Panc1 (cell line): ENCODE results near the gene MOV10. TPM values are rescaled to one million over a fixed set of nuclear protein-coding genes. Genes with fewer than 3 reads are reported as not detected.

Source experiments
- ATAC-seq: fragments of 200-7000 bp; cut with Tn5 transposase; 2 replicates; pipeline ENCODE4 v1.9.1; 2020; ENCODE audit warnings: mild to moderate bottlenecking, moderate library complexity
- BruUV-seq: library from RNA; stranded (reverse); fragments of 400-500 nt; replicated peaks from 2 replicates; lab custom pipeline; 2021; lab: Mats Ljungman, UMichigan
- CTCF ChIA-PET: fragments of 300-600 bp; sonication (Branson Sonifier 250); formaldehyde crosslinking; loops from one replicate; lab custom pipeline; 2022; ENCODE audit warnings: antibody characterized with exemption; lab: Charles Lee
- POLR2A ChIA-PET: fragments of 300-600 bp; sonication (Branson Sonifier 250); formaldehyde crosslinking; loops from one replicate; lab custom pipeline; 2022; ENCODE audit warnings: antibody characterized with exemption; lab: Charles Lee
- DNase-seq: peaks from one replicate; pipeline ENCODE4 v3.0.0-alpha.2; 2010; ENCODE audit warnings: low read depth, low spot score
- H3K27ac ChIP-seq: 2 replicates; pipeline ENCODE4 v1.5.1; 2011; ENCODE audit warnings: mild to moderate bottlenecking, low read length, inconsistent platforms
- H3K27me3 ChIP-seq: fragments of 200-500 bp; sonication (Bioruptor generic); 2 replicates; pipeline ENCODE4 v1.6.0; 2014; ENCODE audit warnings: low read length, inconsistent platforms; ENCODE audit not compliant: control insufficient read depth, insufficient read depth
- H3K36me3 ChIP-seq: fragments of 200-500 bp; sonication (Bioruptor generic); 2 replicates; pipeline ENCODE4 v1.5.1; 2014; ENCODE audit warnings: inconsistent platforms, mild to moderate bottlenecking, low read length, moderate library complexity; ENCODE audit not compliant: control insufficient read depth, insufficient read depth
- H3K4me1 ChIP-seq: 2 replicates; pipeline ENCODE4 v1.5.1; 2011; ENCODE audit warnings: inconsistent platforms, mild to moderate bottlenecking, low read length, moderate library complexity; ENCODE audit not compliant: control insufficient read depth, insufficient read depth
- H3K4me3 ChIP-seq, 2 experiments: 2 replicates each; pipeline ENCODE4 v1.5.1; 2011 to 2012; ENCODE audit warnings: low read depth in 2 of 2, low read length in 2 of 2, mild to moderate bottlenecking in 2 of 2, inconsistent platforms in 1 of 2, moderate library complexity in 1 of 2
- H3K9me3 ChIP-seq: fragments of 200-500 bp; sonication (Bioruptor generic); 2 replicates; pipeline ENCODE4 v1.5.1; 2014; ENCODE audit warnings: low read depth, mild to moderate bottlenecking, inconsistent platforms, low read length, moderate library complexity; ENCODE audit not compliant: control insufficient read depth, insufficient read depth
- POLR2AphosphoS5 ChIP-seq: IDR thresholded peaks from 2 replicates; pipeline ENCODE4 v1.6.1; 2012; ENCODE audit warnings: mild to moderate bottlenecking, low read depth, low read length, moderate library complexity
- SIN3A ChIP-seq: IDR thresholded peaks from 2 replicates; pipeline ENCODE4 v1.6.1; 2012; ENCODE audit warnings: low read depth, mild to moderate bottlenecking, low read length, moderate library complexity, borderline replicate concordance; ENCODE audit not compliant: insufficient read depth
- TCF7L2 ChIP-seq: IDR thresholded peaks from 2 replicates; pipeline ENCODE4 v1.6.1; 2011; ENCODE audit warnings: mild to moderate bottlenecking, low read depth, low read length, inconsistent platforms
- in situ Hi-C: cut with HindIII; loops from 2 replicates; pipeline ENCODE4 v1.10.0; 2016; ENCODE audit warnings: low sequenced_read_pairs, low pct_unique_long_range_greater_than_20kb
- intact Hi-C: fragments of 100-400 bp; cut with micrococcal nuclease; formaldehyde crosslinking; loops from one replicate; pipeline ENCODE4 v1.10.0; 2022; ENCODE audit not compliant: unreplicated experiment
- total RNA-seq: library from RNA; stranded (reverse); gene quantifications from one replicate; pipeline ENCODE4 v1.2.1, GENCODE V29; 2021; ENCODE audit not compliant: unreplicated experiment
- TF ChIP-seq, protein P1 (sequence below), 2 experiments: IDR thresholded peaks; 2 replicates each; pipeline ENCODE4 v1.6.1; 2011 to 2012; ENCODE audit warnings: low read depth in 2 of 2, control low read depth in 1 of 2, low read length in 1 of 2, mild to moderate bottlenecking in 1 of 2, moderate library complexity in 1 of 2; ENCODE audit not compliant: insufficient read depth in 1 of 2
- TF ChIP-seq, protein P2 (sequence below): fragments of 450-650 bp; IDR thresholded peaks from 2 replicates; pipeline ENCODE4 v1.5.1; 2017; ENCODE audit warnings: mild to moderate bottlenecking

Gene MOV10
- total RNA-seq, 1 experiment from 2014 or later = 106 TPM

DNA sequence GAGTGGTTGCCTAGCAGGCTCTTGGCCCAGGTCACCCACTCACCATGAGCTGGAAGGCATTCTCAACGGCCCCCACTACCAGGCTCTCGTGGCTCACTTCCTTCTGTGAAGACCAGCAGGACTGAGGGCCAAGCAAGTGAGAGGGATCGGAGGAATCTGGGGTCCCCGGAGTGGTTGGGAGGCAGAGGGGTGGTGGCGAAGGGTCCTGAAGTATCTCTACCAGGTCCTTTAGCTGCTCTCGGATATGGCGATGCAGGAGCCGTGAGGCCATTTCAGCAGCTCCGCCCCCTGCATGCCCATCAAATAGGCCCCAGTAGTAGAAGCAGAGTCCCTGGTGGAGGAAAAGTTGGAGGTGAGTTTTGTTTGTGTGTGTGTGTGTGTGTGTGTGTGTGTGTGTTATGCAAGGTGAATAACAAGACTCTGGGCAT, 38.3 kb downstream of the MOV10 start:
- no peak for DNase-seq
- no peak overlapping the region for H3K4me3 ChIP-seq
- peaks cover 3% of the 10 kb centered on the region for H3K4me1 ChIP-seq
- intact Hi-C loops (no loop called here), in situ Hi-C loops (no loop called here)
- H3K9me3 ChIP-seq = no peaks in the 10 kb centered on the region
- BruUV-seq = no TSS peak
- TF ChIP-seq, protein P1, sequence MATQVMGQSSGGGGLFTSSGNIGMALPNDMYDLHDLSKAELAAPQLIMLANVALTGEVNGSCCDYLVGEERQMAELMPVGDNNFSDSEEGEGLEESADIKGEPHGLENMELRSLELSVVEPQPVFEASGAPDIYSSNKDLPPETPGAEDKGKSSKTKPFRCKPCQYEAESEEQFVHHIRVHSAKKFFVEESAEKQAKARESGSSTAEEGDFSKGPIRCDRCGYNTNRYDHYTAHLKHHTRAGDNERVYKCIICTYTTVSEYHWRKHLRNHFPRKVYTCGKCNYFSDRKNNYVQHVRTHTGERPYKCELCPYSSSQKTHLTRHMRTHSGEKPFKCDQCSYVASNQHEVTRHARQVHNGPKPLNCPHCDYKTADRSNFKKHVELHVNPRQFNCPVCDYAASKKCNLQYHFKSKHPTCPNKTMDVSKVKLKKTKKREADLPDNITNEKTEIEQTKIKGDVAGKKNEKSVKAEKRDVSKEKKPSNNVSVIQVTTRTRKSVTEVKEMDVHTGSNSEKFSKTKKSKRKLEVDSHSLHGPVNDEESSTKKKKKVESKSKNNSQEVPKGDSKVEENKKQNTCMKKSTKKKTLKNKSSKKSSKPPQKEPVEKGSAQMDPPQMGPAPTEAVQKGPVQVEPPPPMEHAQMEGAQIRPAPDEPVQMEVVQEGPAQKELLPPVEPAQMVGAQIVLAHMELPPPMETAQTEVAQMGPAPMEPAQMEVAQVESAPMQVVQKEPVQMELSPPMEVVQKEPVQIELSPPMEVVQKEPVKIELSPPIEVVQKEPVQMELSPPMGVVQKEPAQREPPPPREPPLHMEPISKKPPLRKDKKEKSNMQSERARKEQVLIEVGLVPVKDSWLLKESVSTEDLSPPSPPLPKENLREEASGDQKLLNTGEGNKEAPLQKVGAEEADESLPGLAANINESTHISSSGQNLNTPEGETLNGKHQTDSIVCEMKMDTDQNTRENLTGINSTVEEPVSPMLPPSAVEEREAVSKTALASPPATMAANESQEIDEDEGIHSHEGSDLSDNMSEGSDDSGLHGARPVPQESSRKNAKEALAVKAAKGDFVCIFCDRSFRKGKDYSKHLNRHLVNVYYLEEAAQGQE (IDR thresholded peaks at IDR 0.05; ENCODE audit: insufficient read depth in 1 of 2, low read depth in 2 of 2, low read length in 1 of 2) = no peak
- ChIA-PET POLR2A (no interaction called here), CTCF (interaction anchor here (0.7 kb wide), 1 partner anchor 59 kb away, joined by 6 read pairs; no protein-coding TSS in a partner anchor)
- ATAC-seq = no peak
- H3K36me3 ChIP-seq = no peaks in the 10 kb centered on the region
- H3K27me3 ChIP-seq = no peaks in the 10 kb centered on the region
- H3K27ac ChIP-seq = no peak overlapping the region

DNA sequence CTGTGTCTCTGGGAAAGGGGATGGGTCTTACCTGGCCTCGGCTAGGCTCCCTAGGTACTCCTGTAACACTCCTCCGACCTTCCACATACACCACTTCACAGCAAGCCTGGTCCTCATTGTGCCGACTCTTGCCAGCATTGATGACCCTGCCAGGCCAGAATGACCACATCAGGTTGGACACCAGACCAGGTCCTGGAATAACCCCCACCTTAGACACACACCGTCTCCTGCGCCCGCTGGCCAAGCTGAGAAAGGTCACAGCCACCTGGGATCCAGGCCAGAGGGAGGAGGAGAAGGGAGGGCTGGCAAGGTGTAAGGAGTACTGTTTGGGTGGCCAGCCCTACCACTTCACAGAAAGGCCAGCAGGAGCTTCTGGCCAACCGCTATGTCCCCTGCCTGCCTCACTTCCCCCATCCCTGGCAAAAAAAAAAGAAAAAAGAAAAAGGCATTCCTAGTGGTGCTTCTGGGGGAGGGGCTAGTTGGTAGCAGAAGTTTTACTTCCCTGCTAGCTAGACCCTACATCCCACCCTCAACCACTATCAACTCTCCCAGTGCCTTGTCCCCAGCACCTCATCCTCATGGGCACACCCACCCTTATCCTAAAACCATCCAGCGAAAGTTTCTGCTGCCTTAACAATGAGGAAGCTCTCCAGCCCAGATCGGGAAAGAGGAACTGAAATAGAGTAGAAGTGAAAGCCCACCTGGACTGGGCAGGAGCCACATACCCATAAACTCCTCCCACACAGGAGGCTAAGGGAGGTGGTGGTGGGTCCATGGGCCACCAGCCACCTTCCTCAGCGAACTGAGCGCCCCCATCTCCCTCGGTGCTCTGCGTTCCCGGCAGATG, 39.2 kb downstream of the MOV10 start:
- Histone ChIP-seq H3K27me3 (no peaks in the 10 kb centered on the region), H3K9me3 (no peaks in the 10 kb centered on the region), H3K4me3 (peak overlapping the region; percentile 53), H3K4me1 (no peaks in the 10 kb centered on the region; the same call in 1 of the 2 replicates), H3K36me3 (no peaks in the 10 kb centered on the region), H3K27ac (no peak overlapping the region)
- ATAC-seq = no peak
- no peak for DNase-seq
- BruUV-seq = no TSS peak
- no peak for TF ChIP-seq TCF7L2
- no peak for TF ChIP-seq POLR2AphosphoS5
- TF ChIP-seq, protein P1 (IDR thresholded peaks at IDR 0.05; ENCODE audit: insufficient read depth in 1 of 2, low read depth in 2 of 2, low read length in 1 of 2) = no peak
- TF ChIP-seq, protein P2, sequence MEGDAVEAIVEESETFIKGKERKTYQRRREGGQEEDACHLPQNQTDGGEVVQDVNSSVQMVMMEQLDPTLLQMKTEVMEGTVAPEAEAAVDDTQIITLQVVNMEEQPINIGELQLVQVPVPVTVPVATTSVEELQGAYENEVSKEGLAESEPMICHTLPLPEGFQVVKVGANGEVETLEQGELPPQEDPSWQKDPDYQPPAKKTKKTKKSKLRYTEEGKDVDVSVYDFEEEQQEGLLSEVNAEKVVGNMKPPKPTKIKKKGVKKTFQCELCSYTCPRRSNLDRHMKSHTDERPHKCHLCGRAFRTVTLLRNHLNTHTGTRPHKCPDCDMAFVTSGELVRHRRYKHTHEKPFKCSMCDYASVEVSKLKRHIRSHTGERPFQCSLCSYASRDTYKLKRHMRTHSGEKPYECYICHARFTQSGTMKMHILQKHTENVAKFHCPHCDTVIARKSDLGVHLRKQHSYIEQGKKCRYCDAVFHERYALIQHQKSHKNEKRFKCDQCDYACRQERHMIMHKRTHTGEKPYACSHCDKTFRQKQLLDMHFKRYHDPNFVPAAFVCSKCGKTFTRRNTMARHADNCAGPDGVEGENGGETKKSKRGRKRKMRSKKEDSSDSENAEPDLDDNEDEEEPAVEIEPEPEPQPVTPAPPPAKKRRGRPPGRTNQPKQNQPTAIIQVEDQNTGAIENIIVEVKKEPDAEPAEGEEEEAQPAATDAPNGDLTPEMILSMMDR = no peak
- no peak for TF ChIP-seq SIN3A
- CTCF ChIA-PET = interaction anchor here (0.5 kb wide), 2 partner anchors 9 to 1785 kb away, joined by 3 to 5 read pairs; no protein-coding TSS in a partner anchor
- POLR2A ChIA-PET = interaction anchor here (0.6 kb wide), 1 partner anchor 49 kb away, joined by 3 read pairs; no protein-coding TSS in a partner anchor
- in situ Hi-C loops = no loop called here
- intact Hi-C loops = no loop called here
